ENCODE results near the gene ZNF367. TPM values are rescaled to one million over a fixed set of nuclear protein-coding genes. Genes with fewer than 3 reads are reported as not detected.

The ZNF367 gene
- total RNA-seq, 1 donor from 2014 or later, result 2.5 TPM

GRCh38 chr9:96441798-96442445 lies 23.8 kb upstream of the ZNF367 start:
- intact Hi-C loops (cut with micrococcal nuclease), result no loop called here
- ATAC-seq (peak; percentile 45), DNase-seq (no peak)

GRCh38 chr9:96440671-96441199 lies 22.6 kb upstream of the ZNF367 start:
- DNase-seq (no peak), ATAC-seq (no peak)
- intact Hi-C loops (cut with micrococcal nuclease), result no loop called here

GRCh38 chr9:96437454-96437853 lies 19.3 kb upstream of the ZNF367 start:
- ATAC-seq (no peak), DNase-seq (no peak)
- intact Hi-C loops (cut with micrococcal nuclease), result no loop called here

- DNase-seq, result no peak
- no peak for ATAC-seq
- intact Hi-C loops (cut with micrococcal nuclease), result no loop called here
These were observed 18.4 kb upstream of the ZNF367 start for GRCh38 chr9:96436456-96437126.

GRCh38 chr9:96436063-96436455 lies 17.9 kb upstream of the ZNF367 start:
- DNase-seq (no peak), ATAC-seq (no peak)
- intact Hi-C loops (cut with micrococcal nuclease), result no loop called here

GRCh38 chr9:96435345-96435744 lies 17.2 kb upstream of the ZNF367 start:
- ATAC-seq (no peak), DNase-seq (no peak)
- intact Hi-C loops (cut with micrococcal nuclease), result no loop called here

- no peak for DNase-seq
These were observed 12.2 kb upstream of the ZNF367 start for GRCh38 chr9:96430377-96430776.

GRCh38 chr9:96429732-96430131 lies 11.6 kb upstream of the ZNF367 start:
- intact Hi-C loops (cut with micrococcal nuclease), result no loop called here
- no peak for ATAC-seq

More at GRCh38 chr9:96430377-96430776, 12.2 kb upstream of the ZNF367 start:
- no peak for ATAC-seq
- intact Hi-C loops (cut with micrococcal nuclease), result no loop called here

GRCh38 chr9:96425500-96426169 lies 7.5 kb upstream of the ZNF367 start:
- DNase-seq (no peak), ATAC-seq (no peak)
- intact Hi-C loops (cut with micrococcal nuclease), result no loop called here

More at GRCh38 chr9:96429732-96430131, 11.6 kb upstream of the ZNF367 start:
- DNase-seq, result no peak

GRCh38 chr9:96423985-96424336 lies 5.8 kb upstream of the ZNF367 start:
- ATAC-seq (no peak), DNase-seq (no peak)
- intact Hi-C loops (cut with micrococcal nuclease), result no loop called here

- intact Hi-C loops (cut with micrococcal nuclease), result no loop called here
- no peak for ATAC-seq
These were observed 5.3 kb upstream of the ZNF367 start for GRCh38 chr9:96423322-96423984.

GRCh38 chr9:96420468-96421219 lies 2.5 kb upstream of the ZNF367 start:
- DNase-seq (no peak), ATAC-seq (peak; percentile 26)
- intact Hi-C loops (cut with micrococcal nuclease), result no loop called here

More at GRCh38 chr9:96423322-96423984, 5.3 kb upstream of the ZNF367 start:
- DNase-seq, result no peak

- DNase-seq, result no peak
- intact Hi-C loops (cut with micrococcal nuclease), result no loop called here
- ATAC-seq, result no peak
These were observed 1.5 kb upstream of the ZNF367 start for GRCh38 chr9:96419691-96419969.

- ATAC-seq (peak; percentile 81), DNase-seq (peak; percentile 89)
- intact Hi-C loops (cut with micrococcal nuclease), result no loop called here
These were observed 935 bp upstream of the ZNF367 start for GRCh38 chr9:96418920-96419690.

- intact Hi-C loops (cut with micrococcal nuclease), result no loop called here
- DNase-seq (peak; percentile 52), ATAC-seq (no peak)
These were observed 498 bp downstream of the ZNF367 start for GRCh38 chr9:96417661-96418082.

- intact Hi-C loops (cut with micrococcal nuclease), result no loop called here
- ATAC-seq, result peak; percentile 17
These were observed 1.1 kb downstream of the ZNF367 start for GRCh38 chr9:96417051-96417586.

GRCh38 chr9:96413302-96414221 lies 4.6 kb downstream of the ZNF367 start:
- intact Hi-C loops (cut with micrococcal nuclease), result no loop called here
- DNase-seq, result no peak
- ATAC-seq, result no peak

More at GRCh38 chr9:96417051-96417586, 1.1 kb downstream of the ZNF367 start:
- peak; percentile 93 for DNase-seq
